Renal cortex interstitium (tissue), 11 donors: ENCODE data around the gene NPAS1. TPM values are rescaled to one million over a fixed set of nuclear protein-coding genes. Genes with fewer than 3 reads are reported as not detected.
A peak's percentile ranks its signal among the peaks of the same experiment; 100 is the strongest.

Experiments
- DNase-seq, 11 donors: peaks; one replicate each; pipeline ENCODE4 v3.0.0-alpha.2; 2013; ENCODE audit warnings: low read depth in 9 of 11, low spot score in 4 of 11; ENCODE audit errors: extremely low read depth in 1 of 11
- polyA plus RNA-seq, 3 donors: library from polyadenylated mRNA; unstranded; fragments of 120-200 nt; gene quantifications; one replicate each; pipeline ENCODE4 v1.2.1, GENCODE V29; 2013; ENCODE audit not compliant: insufficient read length in 3 of 3

Gene NPAS1
- polyA plus RNA-seq, 3 donors, result 1.4 to 2.4 (median 2.0) TPM

GRCh38 chr19:46984077-46985010 lies 35.3 kb upstream of the NPAS1 start:
- no peak for DNase-seq

- no peak for DNase-seq
Measured at GRCh38 chr19:46985542-46986415, 33.9 kb upstream of the NPAS1 start.

GRCh38 chr19:46988614-46989230 lies 30.9 kb upstream of the NPAS1 start:
- DNase-seq, result no peak

- DNase-seq, result peak; percentile 57 to 88 (median 77)
Measured at GRCh38 chr19:46990991-46991676, 28.5 kb upstream of the NPAS1 start.

GRCh38 chr19:46992699-46993535 lies 26.7 kb upstream of the NPAS1 start:
- no peak for DNase-seq

GRCh38 chr19:46993622-46994021 lies 26.0 kb upstream of the NPAS1 start:
- no peak for DNase-seq

GRCh38 chr19:46994141-46994686 lies 25.4 kb upstream of the NPAS1 start:
- no peak for DNase-seq

GRCh38 chr19:46995492-46995891 lies 24.1 kb upstream of the NPAS1 start:
- DNase-seq, result no peak

- no peak for DNase-seq
Measured at GRCh38 chr19:46998445-46999125, 21.1 kb upstream of the NPAS1 start.

GRCh38 chr19:46999377-46999776 lies 20.3 kb upstream of the NPAS1 start:
- no peak for DNase-seq

- DNase-seq, result no peak
Measured at GRCh38 chr19:46999878-47000277, 19.8 kb upstream of the NPAS1 start.

GRCh38 chr19:47000373-47000772 lies 19.3 kb upstream of the NPAS1 start:
- no peak for DNase-seq

- no peak for DNase-seq
Measured at GRCh38 chr19:47001584-47001983, 18.1 kb upstream of the NPAS1 start.

GRCh38 chr19:47002106-47002766 lies 17.4 kb upstream of the NPAS1 start:
- DNase-seq, result no peak

GRCh38 chr19:47002853-47003610 lies 16.6 kb upstream of the NPAS1 start:
- no peak for DNase-seq
